Lung (tissue), 12 donors: ENCODE data around the gene RELA. TPM values are rescaled to one million over a fixed set of nuclear protein-coding genes. Genes with fewer than 3 reads are reported as not detected.

Experiments used
- ATAC-seq: fragments of 200-7000 bp; cut with Tn5 transposase; one replicate; pipeline ENCODE4 v1.9.1; 2020; ENCODE audit warnings: moderate number of reproducible peaks; ENCODE audit not compliant: insufficient read depth, low FRiP score
- DNase-seq, 3 donors: peaks; one replicate each; pipeline ENCODE4 v3.0.0-alpha.2; 2013 to 2017
- H3K27ac ChIP-seq, 2 donors: one replicate each; pipeline ENCODE4 v1.5.1; 2013; ENCODE audit warnings: mild to moderate bottlenecking in 2 of 2, moderate library complexity in 2 of 2, control low read depth in 1 of 2, inconsistent platforms in 1 of 2, low read depth in 1 of 2, low read length in 1 of 2
- H3K27me3 ChIP-seq, 3 donors: one replicate each; pipeline ENCODE4 v1.5.1; 2013; ENCODE audit warnings: low read length in 2 of 3; ENCODE audit not compliant: control insufficient read depth in 3 of 3, insufficient read depth in 3 of 3
- H3K36me3 ChIP-seq, 4 donors: one replicate each; pipeline ENCODE4 v1.5.1; 2013; ENCODE audit warnings: low read length in 4 of 4, mild to moderate bottlenecking in 1 of 4, moderate library complexity in 1 of 4; ENCODE audit not compliant: control insufficient read depth in 4 of 4, insufficient read depth in 4 of 4
- H3K4me1 ChIP-seq, 5 donors: one replicate each; pipeline ENCODE4 v1.5.1; 2013; ENCODE audit warnings: low read length in 5 of 5, mild to moderate bottlenecking in 2 of 5, moderate library complexity in 1 of 5; ENCODE audit not compliant: control insufficient read depth in 5 of 5, insufficient read depth in 5 of 5
- H3K4me3 ChIP-seq: one replicate; pipeline ENCODE4 v1.5.1; 2013; ENCODE audit warnings: mild to moderate bottlenecking, control low read depth, moderate library complexity
- H3K9ac ChIP-seq, 2 donors: one replicate each; pipeline ENCODE4 v1.5.1; 2013; ENCODE audit warnings: low read length in 2 of 2, control low read depth in 1 of 2; ENCODE audit not compliant: insufficient read depth in 1 of 2
- H3K9me3 ChIP-seq, 4 donors: one replicate each; pipeline ENCODE4 v1.5.1; 2013; ENCODE audit warnings: low read length in 3 of 4, mild to moderate bottlenecking in 1 of 4, moderate library complexity in 1 of 4; ENCODE audit not compliant: control insufficient read depth in 4 of 4, insufficient read depth in 3 of 4
- whole genome bisulfite sequencing, 2 donors: extraction: QIAGEN DNeasy Blood & Tissue Kit; methylation state at CpG; one replicate each; pipeline ENCODE4 v1.1.7; 2013; 5-methylcytosine and 5-hydroxymethylcytosine counted together
- polyA plus RNA-seq, 2 donors: library from polyadenylated mRNA; stranded (reverse); fragments of 200-250 nt; gene quantifications; one replicate each; pipeline ENCODE4 v1.2.1, GENCODE V29; 2013
- total RNA-seq, 2 donors: library from RNA; depleted of rRNA in 1 of 2; stranded (reverse); fragments of >200 nt in 1 of 2; gene quantifications; one replicate each; pipeline ENCODE4 v1.2.1, GENCODE V29; 2014 to 2021
- TF ChIP-seq, protein P1 (sequence below): IDR thresholded peaks from 2 replicates; pipeline ENCODE4 v1.5.1; 2012; ENCODE audit warnings: mild to moderate bottlenecking; ENCODE audit errors: control extremely low read depth, extremely low read depth
- donor health status: control.
- donor health status: control.
- donor health status: Bipolar disorder and iron deficiency.
- donor health status: healthy.
- donor health status: DM: yes; HTN: yes; CAD: no.

RELA gene
- total and polyA plus RNA-seq, 4 donors, result 34.8 to 72.6 (median 58.0) TPM

DNA sequence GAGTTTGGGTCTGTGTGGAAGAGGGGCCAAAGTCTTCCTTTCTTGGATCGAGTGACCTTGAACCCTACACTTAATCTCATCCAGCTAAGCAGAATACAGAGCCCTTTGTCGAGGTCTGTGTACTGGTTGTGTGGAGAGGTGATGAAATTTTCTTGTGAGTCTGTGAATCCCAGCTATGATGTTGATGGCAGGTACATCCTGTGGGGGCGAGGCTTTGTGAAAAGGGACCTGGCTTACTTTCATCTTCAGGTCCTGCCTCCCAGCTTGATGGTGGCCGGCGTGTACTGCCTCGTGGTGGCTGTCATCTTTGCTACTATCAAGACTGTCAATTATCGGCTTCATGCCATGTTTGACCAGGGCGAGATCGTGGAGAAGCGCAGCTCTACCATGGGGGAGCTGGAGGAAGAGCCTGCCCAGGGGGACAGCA lies 46.1 kb downstream of the RELA start:
- H3K9ac ChIP-seq, result peak overlapping the region; percentile 55 to 74
- TF ChIP-seq, protein P1, sequence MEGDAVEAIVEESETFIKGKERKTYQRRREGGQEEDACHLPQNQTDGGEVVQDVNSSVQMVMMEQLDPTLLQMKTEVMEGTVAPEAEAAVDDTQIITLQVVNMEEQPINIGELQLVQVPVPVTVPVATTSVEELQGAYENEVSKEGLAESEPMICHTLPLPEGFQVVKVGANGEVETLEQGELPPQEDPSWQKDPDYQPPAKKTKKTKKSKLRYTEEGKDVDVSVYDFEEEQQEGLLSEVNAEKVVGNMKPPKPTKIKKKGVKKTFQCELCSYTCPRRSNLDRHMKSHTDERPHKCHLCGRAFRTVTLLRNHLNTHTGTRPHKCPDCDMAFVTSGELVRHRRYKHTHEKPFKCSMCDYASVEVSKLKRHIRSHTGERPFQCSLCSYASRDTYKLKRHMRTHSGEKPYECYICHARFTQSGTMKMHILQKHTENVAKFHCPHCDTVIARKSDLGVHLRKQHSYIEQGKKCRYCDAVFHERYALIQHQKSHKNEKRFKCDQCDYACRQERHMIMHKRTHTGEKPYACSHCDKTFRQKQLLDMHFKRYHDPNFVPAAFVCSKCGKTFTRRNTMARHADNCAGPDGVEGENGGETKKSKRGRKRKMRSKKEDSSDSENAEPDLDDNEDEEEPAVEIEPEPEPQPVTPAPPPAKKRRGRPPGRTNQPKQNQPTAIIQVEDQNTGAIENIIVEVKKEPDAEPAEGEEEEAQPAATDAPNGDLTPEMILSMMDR, result no peak
- H3K27ac ChIP-seq, result peak overlapping the region; percentile 14 to 49
- H3K4me3 ChIP-seq, result peak overlapping the region; percentile 70
- ATAC-seq, result no peak
- WGBS, 2 donors, result 66 to 76% methylated on average over 10 of the region's 10 CpGs
- no peaks in the 10 kb centered on the region for H3K27me3 ChIP-seq
- H3K9me3 ChIP-seq, result no peaks in the 10 kb centered on the region
- H3K36me3 ChIP-seq, result peaks cover 0 to 45% (median 22%) of the 10 kb centered on the region in 4 donors
- H3K4me1 ChIP-seq, result peaks cover 0 to 27% (median 9%) of the 10 kb centered on the region in 5 donors
- no peak for DNase-seq

- peak overlapping the region; percentile 55 to 74 for H3K9ac ChIP-seq
- H3K4me1 ChIP-seq, result peaks cover 0 to 27% (median 11%) of the 10 kb centered on the region in 5 donors
- peak overlapping the region; percentile 87 to 89 for H3K27ac ChIP-seq
- 2% methylated on average over 27 to 50 of the region's 50 CpGs for WGBS, 2 donors
- H3K27me3 ChIP-seq, result no peaks in the 10 kb centered on the region
- H3K36me3 ChIP-seq, result peaks cover 0 to 44% (median 21%) of the 10 kb centered on the region in 4 donors
- peak overlapping the region; percentile 70 for H3K4me3 ChIP-seq
- peak in 1 of 3 donors; percentile 44 for DNase-seq
- TF ChIP-seq, protein P1, result no peak
- H3K9me3 ChIP-seq, result no peaks in the 10 kb centered on the region
- ATAC-seq, result no peak
Measured at GRCh38 chr11:65615950-65616574, 46.7 kb downstream of the RELA start.

DNA sequence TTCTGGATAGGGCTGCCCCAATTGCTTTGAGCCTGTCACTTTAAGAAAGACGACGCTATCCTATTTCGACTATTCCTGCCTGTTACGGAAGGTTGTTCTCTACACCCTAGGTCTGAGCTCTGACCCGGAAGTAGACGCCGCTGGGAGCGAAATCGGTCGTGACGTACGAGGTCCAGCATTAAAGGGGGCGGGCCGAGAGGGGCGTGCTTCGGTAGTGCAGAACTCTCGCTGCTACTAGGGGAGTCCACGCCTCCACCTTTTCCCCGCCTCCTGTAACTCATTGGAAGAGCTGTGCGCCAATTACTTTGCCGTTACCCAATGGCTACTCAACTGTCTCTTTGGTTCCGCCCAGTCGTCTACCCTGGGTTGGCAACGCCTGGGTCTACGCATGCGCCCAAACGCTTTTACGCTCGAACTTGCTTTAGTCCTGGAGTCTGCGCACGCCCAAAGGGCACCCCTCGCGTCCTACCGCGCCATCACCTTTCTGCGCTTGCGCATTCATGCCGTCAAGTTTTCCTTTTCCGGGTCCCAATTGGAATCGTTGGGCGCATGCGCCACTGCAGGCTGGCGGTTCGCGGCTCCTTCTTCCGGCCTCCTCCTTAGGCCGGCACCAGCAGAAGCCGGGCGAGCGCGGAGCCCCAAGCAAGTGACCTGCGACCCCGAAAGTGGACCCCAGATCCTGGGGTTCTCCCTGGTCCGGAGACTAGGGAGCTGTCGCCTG lies 47.3 kb downstream of the RELA start, which contains the start of gene PCNX3:
PCNX3 (plus strand) TSS at position 548 of the 721 bp plus-strand sequence. CDS start 536 bp downstream, outside the sequence.
- Histone ChIP-seq H3K4me1 (peaks cover 0 to 33% (median 11%) of the 10 kb centered on the region in 5 donors), H3K27me3 (no peaks in the 10 kb centered on the region), H3K9me3 (no peaks in the 10 kb centered on the region), H3K4me3 (peak within 1 kb of the TSS; percentile 70), H3K9ac (peak within 1 kb of the TSS; percentile 63 to 90), H3K27ac (peak within 1 kb of the TSS; percentile 94 to 97), H3K36me3 (peaks cover 0 to 42% (median 20%) of the 10 kb centered on the region in 4 donors)
- TF ChIP-seq, protein P1, result peak; percentile 65
- peak; percentile 100 for DNase-seq
- 0% methylated on average over 53 to 55 of the region's 55 CpGs for WGBS, 2 donors
- peak; percentile 87 for ATAC-seq
